H9 (cell line): ENCODE measurements around the gene IGF2BP2. TPM values are rescaled to one million over a fixed set of nuclear protein-coding genes. Genes with fewer than 3 reads are reported as not detected.

Experiments used
- DNase-seq: peaks from one replicate; pipeline ENCODE4 v3.0.0-alpha.2; 2017
- H2AFZ ChIP-seq: one replicate; pipeline ENCODE4 v1.6.1; 2013; ENCODE audit warnings: mild to moderate bottlenecking, low read length, control low read depth, moderate library complexity
- H2AK5ac ChIP-seq: 2 replicates; pipeline ENCODE4 v1.6.1; 2013; ENCODE audit warnings: low read length, control low read depth, mixed read lengths; ENCODE audit not compliant: insufficient read length
- H2BK120ac ChIP-seq: one replicate; pipeline ENCODE4 v1.6.1; 2013; ENCODE audit warnings: low read depth, mild to moderate bottlenecking, low read length, control low read depth, inconsistent platforms; ENCODE audit not compliant: poor library complexity, severe bottlenecking
- H2BK12ac ChIP-seq: 2 replicates; pipeline ENCODE4 v1.6.1; 2013; ENCODE audit warnings: low read length, control low read depth, mixed read lengths, low read depth; ENCODE audit not compliant: insufficient read length
- H2BK15ac ChIP-seq: 2 replicates; pipeline ENCODE4 v1.6.1; 2013; ENCODE audit warnings: low read depth, low read length, control low read depth
- H2BK20ac ChIP-seq: one replicate; pipeline ENCODE4 v1.6.1; 2013; ENCODE audit warnings: low read depth, mild to moderate bottlenecking, low read length, control low read depth, inconsistent platforms; ENCODE audit not compliant: poor library complexity, severe bottlenecking
- H2BK5ac ChIP-seq: 2 replicates; pipeline ENCODE4 v1.6.1; 2013; ENCODE audit warnings: low read length, control low read depth, mixed read lengths; ENCODE audit not compliant: insufficient read length
- H3K14ac ChIP-seq: 2 replicates; pipeline ENCODE4 v1.6.1; 2013; ENCODE audit warnings: low read length, control low read depth; ENCODE audit not compliant: insufficient read depth
- H3K18ac ChIP-seq: 2 replicates; pipeline ENCODE4 v1.6.1; 2013; ENCODE audit warnings: low read depth, mild to moderate bottlenecking, mixed read lengths, low read length, control low read depth; ENCODE audit not compliant: insufficient read length
- H3K23ac ChIP-seq: 2 replicates; pipeline ENCODE4 v1.6.1; 2013; ENCODE audit warnings: low read length, control low read depth, mixed read lengths, low read depth; ENCODE audit not compliant: insufficient read length
- H3K23me2 ChIP-seq: 2 replicates; pipeline ENCODE4 v1.6.1; 2013; ENCODE audit warnings: low read depth, mild to moderate bottlenecking, mixed read lengths, low read length, control low read depth; ENCODE audit not compliant: insufficient read length, poor library complexity, severe bottlenecking
- H3K27ac ChIP-seq: 2 replicates; pipeline ENCODE4 v1.5.1; 2013; ENCODE audit warnings: low read length, control low read depth, mixed read lengths, low read depth; ENCODE audit not compliant: insufficient read length
- H3K27me3 ChIP-seq: 2 replicates; pipeline ENCODE4 v1.6.1; 2013; ENCODE audit warnings: low read length, control low read depth, inconsistent platforms; ENCODE audit not compliant: insufficient read depth
- H3K4ac ChIP-seq: 2 replicates; pipeline ENCODE4 v1.6.1; 2013; ENCODE audit warnings: low read depth, mild to moderate bottlenecking, control low read depth, inconsistent platforms, low read length, moderate library complexity
- H3K4me1 ChIP-seq: 2 replicates; pipeline ENCODE4 v1.6.1; 2013; ENCODE audit warnings: low read length, control low read depth, inconsistent platforms; ENCODE audit not compliant: insufficient read depth
- H3K4me2 ChIP-seq: 2 replicates; pipeline ENCODE4 v1.6.1; 2013; ENCODE audit warnings: low read length, control low read depth, mixed read lengths; ENCODE audit not compliant: insufficient read length, insufficient read depth
- H3K56ac ChIP-seq: 2 replicates; pipeline ENCODE4 v1.6.1; 2013; ENCODE audit warnings: low read depth, mild to moderate bottlenecking, mixed read lengths, low read length, control low read depth; ENCODE audit not compliant: insufficient read length
- H3K79me1 ChIP-seq: 2 replicates; pipeline ENCODE4 v1.6.1; 2013; ENCODE audit warnings: low read depth, mild to moderate bottlenecking, moderate library complexity, low read length, control low read depth, inconsistent platforms; ENCODE audit not compliant: insufficient read depth, poor library complexity, severe bottlenecking
- H3K79me2 ChIP-seq: 2 replicates; pipeline ENCODE4 v1.6.1; 2013; ENCODE audit warnings: low read length, control low read depth, inconsistent platforms; ENCODE audit not compliant: insufficient read depth
- H3K9ac ChIP-seq: 2 replicates; pipeline ENCODE4 v1.6.1; 2013; ENCODE audit warnings: low read length, control low read depth, mixed read lengths; ENCODE audit not compliant: insufficient read length; ENCODE audit errors: extremely low read depth
- H3K9me3 ChIP-seq: one replicate; pipeline ENCODE4 v1.6.1; 2013; ENCODE audit warnings: low read depth, low read length, inconsistent platforms; ENCODE audit not compliant: control insufficient read depth
- H3T11ph ChIP-seq: one replicate; pipeline ENCODE4 v1.6.1; 2013; ENCODE audit warnings: mild to moderate bottlenecking, low read length, control low read depth, inconsistent platforms
- H4K20me1 ChIP-seq: one replicate; pipeline ENCODE4 v1.6.1; 2013; ENCODE audit not compliant: control insufficient read depth, insufficient read length, insufficient read depth
- H4K5ac ChIP-seq: 2 replicates; pipeline ENCODE4 v1.6.1; 2013; ENCODE audit warnings: low read depth, mild to moderate bottlenecking, mixed read lengths, low read length, control low read depth; ENCODE audit not compliant: insufficient read length
- H4K8ac ChIP-seq: replicated peaks from 2 replicates; pipeline ENCODE4 v1.6.1; 2013; ENCODE audit warnings: low read length, control low read depth, mixed read lengths, low read depth; ENCODE audit not compliant: insufficient read length
- H4K91ac ChIP-seq: 2 replicates; pipeline ENCODE4 v1.6.1; 2013; ENCODE audit warnings: low read depth, mild to moderate bottlenecking, moderate library complexity, mixed read lengths, low read length, control low read depth; ENCODE audit not compliant: insufficient read length
- H3K27ac Mint-ChIP-seq, 3 experiments: 2 replicates in 2 of 3; 3 replicates in 1 of 3; pipeline ENCODE4 v1.8.0; 2020 to 2021; ENCODE audit warnings: mixed read lengths in 3 of 3, mild to moderate bottlenecking in 1 of 3, moderate library complexity in 1 of 3
- H3K27me3 Mint-ChIP-seq: 2 replicates; pipeline ENCODE4 v1.8.0; 2021; ENCODE audit warnings: low read depth, mild to moderate bottlenecking, moderate library complexity, mixed read lengths
- H3K36me3 Mint-ChIP-seq, 3 experiments: 2 replicates in 2 of 3; 3 replicates in 1 of 3; pipeline ENCODE4 v1.8.0; 2020 to 2021; ENCODE audit warnings: low read depth in 3 of 3, mixed read lengths in 3 of 3; ENCODE audit not compliant: insufficient read depth in 1 of 3
- H3K4me1 Mint-ChIP-seq, 2 experiments: 2 replicates each; pipeline ENCODE4 v1.8.0; 2020; ENCODE audit warnings: mixed read lengths in 2 of 2
- H3K4me3 Mint-ChIP-seq, 2 experiments: 2 replicates in 1 of 2; 3 replicates in 1 of 2; pipeline ENCODE4 v1.8.0; 2020 to 2021; ENCODE audit warnings: mild to moderate bottlenecking in 2 of 2, mixed read lengths in 2 of 2, moderate library complexity in 1 of 2
- H3K9me3 Mint-ChIP-seq, 2 experiments: 2 replicates in 1 of 2; 3 replicates in 1 of 2; pipeline ENCODE4 v1.8.0; 2020; ENCODE audit warnings: mild to moderate bottlenecking in 2 of 2, mixed read lengths in 2 of 2, moderate library complexity in 1 of 2
- WGBS: extraction: QIAGEN DNeasy Blood & Tissue Kit; methylation state at CpG from one replicate; pipeline ENCODE4 v1.1.7; 2013; ENCODE audit warnings: missing lambda C conversion rate, low lambda C conversion rate, mixed read lengths; ENCODE audit not compliant: insufficient read length; ENCODE audit errors: extremely low coverage; 5-methylcytosine and 5-hydroxymethylcytosine counted together
- total RNA-seq: library from RNA; stranded (reverse); gene quantifications from 2 replicates; pipeline ENCODE4 v1.2.1, GENCODE V29; 2021
- TF ChIP-seq, protein P1 (sequence below): fragments of 200-600 bp; sonication (generic); conservative IDR thresholded peaks from 3 replicates; pipeline ENCODE4 v1.8.0; 2021; ENCODE audit warnings: antibody characterized with exemption, mild to moderate bottlenecking

The IGF2BP2 gene
- total RNA-seq, 1 experiment from 2014 or later, result 130 TPM

GRCh38 chr3:185715091-185715490, 109.8 kb downstream of the IGF2BP2 start:
- Histone ChIP-seq H4K20me1 (no peaks in the 10 kb centered on the region), H3K56ac (no peak overlapping the region), H3K18ac (peak overlapping the region; percentile 13), H3K79me1 (peaks cover 8% of the 10 kb centered on the region), H2AK5ac (peak overlapping the region; percentile 90), H4K8ac (no peak overlapping the region), H3K4me1 (peaks cover 35% of the 10 kb centered on the region), H2AFZ (no peak overlapping the region), H3K14ac (peak overlapping the region; percentile 88), H2BK5ac (no peak overlapping the region), H2BK12ac (no peak overlapping the region), H3K4me2 (peak overlapping the region; percentile 31), H4K91ac (no peak overlapping the region), H2BK15ac (no peak overlapping the region), H3K27ac (peak overlapping the region; percentile 53), H3T11ph (no peak overlapping the region), H3K27me3 (no peaks in the 10 kb centered on the region), H4K5ac (no peak overlapping the region), H3K79me2 (peaks cover 23% of the 10 kb centered on the region; the same call in 1 of the 2 replicates), H3K23me2 (no peaks in the 10 kb centered on the region), H3K23ac (peak overlapping the region; percentile 41), H2BK20ac (no peak overlapping the region), H3K4ac (no peak overlapping the region), H2BK120ac (no peak overlapping the region), H3K9me3 (no peaks in the 10 kb centered on the region), H3K9ac (no peak overlapping the region)
- Mint-ChIP-seq H3K4me3 (peak overlapping the region in 1 of 2 experiments; percentile 41; a peak in 2 of 5 replicates), H3K9me3 (no peaks in the 10 kb centered on the region), H3K27me3 (no peaks in the 10 kb centered on the region), H3K36me3 (peaks cover 0 to 3% (median 1%) of the 10 kb centered on the region in 3 experiments; a peak in 2 of 7 replicates), H3K27ac (peak overlapping the region; percentile 92 to 95 (median 94)), H3K4me1 (peaks cover 78 to 80% of the 10 kb centered on the region in 2 experiments)
- DNase-seq, result peak; percentile 67
- no CpG with 5 or more reads among the region's 8 CpGs for WGBS
- TF ChIP-seq, protein P1, sequence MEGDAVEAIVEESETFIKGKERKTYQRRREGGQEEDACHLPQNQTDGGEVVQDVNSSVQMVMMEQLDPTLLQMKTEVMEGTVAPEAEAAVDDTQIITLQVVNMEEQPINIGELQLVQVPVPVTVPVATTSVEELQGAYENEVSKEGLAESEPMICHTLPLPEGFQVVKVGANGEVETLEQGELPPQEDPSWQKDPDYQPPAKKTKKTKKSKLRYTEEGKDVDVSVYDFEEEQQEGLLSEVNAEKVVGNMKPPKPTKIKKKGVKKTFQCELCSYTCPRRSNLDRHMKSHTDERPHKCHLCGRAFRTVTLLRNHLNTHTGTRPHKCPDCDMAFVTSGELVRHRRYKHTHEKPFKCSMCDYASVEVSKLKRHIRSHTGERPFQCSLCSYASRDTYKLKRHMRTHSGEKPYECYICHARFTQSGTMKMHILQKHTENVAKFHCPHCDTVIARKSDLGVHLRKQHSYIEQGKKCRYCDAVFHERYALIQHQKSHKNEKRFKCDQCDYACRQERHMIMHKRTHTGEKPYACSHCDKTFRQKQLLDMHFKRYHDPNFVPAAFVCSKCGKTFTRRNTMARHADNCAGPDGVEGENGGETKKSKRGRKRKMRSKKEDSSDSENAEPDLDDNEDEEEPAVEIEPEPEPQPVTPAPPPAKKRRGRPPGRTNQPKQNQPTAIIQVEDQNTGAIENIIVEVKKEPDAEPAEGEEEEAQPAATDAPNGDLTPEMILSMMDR, result no peak
